GM18505 (cell line): ENCODE results near the gene RUBCNL.

ENCODE experiments used
- ATAC-seq: cut with Tn5 transposase; IDR thresholded peaks from one replicate; pipeline ENCODE4 v1.9.1; 2021; ENCODE audit not compliant: unreplicated experiment
- POLR2A ChIP-seq: IDR thresholded peaks from 4 replicates; pipeline ENCODE4 v1.6.1; 2011; ENCODE audit warnings: borderline replicate concordance; ENCODE audit not compliant: insufficient read depth, insufficient read length; ENCODE audit errors: extremely low read depth

Gene RUBCNL

GRCh38 chr13:46317120-46317519 is 69.9 kb downstream of the RUBCNL start:
- ATAC-seq: no peak
- no peak for TF ChIP-seq POLR2A

- ATAC-seq: no peak
- no peak for TF ChIP-seq POLR2A
These were observed 71.5 kb downstream of the RUBCNL start for GRCh38 chr13:46315491-46316075.

- TF ChIP-seq POLR2A: no peak
- no peak for ATAC-seq
These were observed 72.0 kb downstream of the RUBCNL start for GRCh38 chr13:46315036-46315435.

- no peak for ATAC-seq
- no peak for TF ChIP-seq POLR2A
These were observed 72.5 kb downstream of the RUBCNL start for GRCh38 chr13:46314587-46314986.

- no peak for TF ChIP-seq POLR2A
- no peak for ATAC-seq
These were observed 73.4 kb downstream of the RUBCNL start for GRCh38 chr13:46313432-46314257.

GRCh38 chr13:46313024-46313423 is 74.0 kb downstream of the RUBCNL start:
- no peak for ATAC-seq
- no peak for TF ChIP-seq POLR2A

- no peak for ATAC-seq
- TF ChIP-seq POLR2A: no peak
These were observed 75.8 kb downstream of the RUBCNL start for GRCh38 chr13:46311217-46311616.

- ATAC-seq: no peak
- no peak for TF ChIP-seq POLR2A
These were observed 77.0 kb downstream of the RUBCNL start for GRCh38 chr13:46310066-46310465.

GRCh38 chr13:46307554-46307953 is 79.5 kb downstream of the RUBCNL start:
- TF ChIP-seq POLR2A: no peak
- no peak for ATAC-seq

- ATAC-seq: no peak
- TF ChIP-seq POLR2A: no peak
These were observed 82.5 kb downstream of the RUBCNL start for GRCh38 chr13:46304546-46304945.

GRCh38 chr13:46303742-46304385 is 83.2 kb downstream of the RUBCNL start:
- no peak for ATAC-seq
- TF ChIP-seq POLR2A: no peak

- no peak for ATAC-seq
- no peak for TF ChIP-seq POLR2A
These were observed 89.7 kb downstream of the RUBCNL start for GRCh38 chr13:46297361-46297811.

- ATAC-seq: no peak
- no peak for TF ChIP-seq POLR2A
These were observed 90.1 kb downstream of the RUBCNL start for GRCh38 chr13:46296921-46297320.
